Amygdala (tissue), 56 donors: Measurements from ENCODE around the gene ZSWIM9.

Source experiments
- DNase-seq, 56 donors: peaks; one replicate each; lab custom pipeline; 2025; lab: John Stamatoyannopoulos, UW

Gene ZSWIM9

DNA sequence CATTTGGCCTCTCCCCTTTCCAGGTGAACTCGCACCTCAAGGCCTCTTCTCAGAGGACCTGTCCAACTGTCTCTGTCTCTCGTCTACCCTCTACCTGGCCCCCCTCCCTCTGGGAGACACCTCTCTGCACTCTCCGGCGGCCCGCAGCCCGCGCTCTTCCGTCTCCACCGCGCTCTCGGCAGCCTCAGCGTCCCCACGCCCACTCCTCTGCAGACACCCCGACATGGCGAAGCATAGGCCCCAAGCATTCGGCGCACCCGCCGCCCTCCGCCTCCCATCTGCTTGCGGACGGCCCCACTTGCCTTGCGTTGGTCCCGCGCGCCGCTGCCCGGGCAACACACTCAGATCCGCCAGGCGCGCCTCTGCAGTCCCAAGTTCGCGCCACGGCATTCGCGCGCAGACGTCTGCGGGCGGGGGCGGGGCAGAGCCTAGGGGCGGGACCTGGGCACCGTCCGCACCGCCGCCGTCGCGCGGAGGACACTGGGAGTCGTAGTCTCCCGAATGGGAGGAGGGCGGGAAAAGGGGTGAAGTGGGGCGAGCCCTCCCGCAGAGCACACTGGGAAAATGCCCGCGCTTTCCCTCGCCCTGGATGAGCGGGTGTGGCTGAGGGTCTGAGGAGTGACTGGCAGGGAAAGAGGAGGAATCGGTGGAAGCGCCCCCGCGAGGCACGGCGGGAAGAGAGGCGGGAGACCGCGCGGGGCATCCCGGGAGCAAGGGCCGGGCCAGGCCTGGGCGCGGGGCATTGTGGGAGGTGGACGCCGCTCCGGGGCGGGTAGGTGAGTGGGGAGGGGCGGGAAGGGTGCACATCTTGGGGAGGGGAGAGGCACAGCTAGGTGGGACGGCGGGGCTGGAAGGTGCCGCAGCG is at the start of gene ZSWIM9, which contains the start of gene LIG1:
Gene ZSWIM9, plus strand, starts transcription at position 742 of the 865 bp plus-strand sequence. CDS start 1,123 bp downstream, outside the sequence.
Gene LIG1, minus strand, starts transcription at position 406 of the 865 bp plus-strand sequence. CDS start 4,778 bp downstream, outside the sequence.
- peak; percentile 67 to 100 (median 92) for DNase-seq

DNA sequence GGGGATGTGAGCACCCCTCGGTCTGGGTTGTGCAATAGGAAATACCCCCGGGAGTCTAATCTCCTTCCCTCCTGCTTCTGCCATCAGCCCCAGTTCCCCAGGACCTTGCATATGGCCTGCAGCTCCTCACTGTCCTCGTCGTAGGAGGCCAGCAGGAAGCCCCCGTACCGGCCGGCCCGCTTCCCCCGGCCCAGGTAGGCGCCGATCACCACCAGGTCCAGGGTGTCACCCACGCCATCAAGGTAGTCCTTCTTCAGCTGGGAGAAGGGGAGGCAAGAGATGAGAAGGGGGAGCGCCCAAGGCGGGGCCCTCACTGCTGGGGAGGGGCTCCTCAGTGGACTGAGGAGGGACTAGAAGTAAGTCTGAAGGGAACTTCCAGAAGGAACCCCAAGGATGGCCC is 49.4 kb upstream of the ZSWIM9 start:
- DNase-seq = no peak

DNA sequence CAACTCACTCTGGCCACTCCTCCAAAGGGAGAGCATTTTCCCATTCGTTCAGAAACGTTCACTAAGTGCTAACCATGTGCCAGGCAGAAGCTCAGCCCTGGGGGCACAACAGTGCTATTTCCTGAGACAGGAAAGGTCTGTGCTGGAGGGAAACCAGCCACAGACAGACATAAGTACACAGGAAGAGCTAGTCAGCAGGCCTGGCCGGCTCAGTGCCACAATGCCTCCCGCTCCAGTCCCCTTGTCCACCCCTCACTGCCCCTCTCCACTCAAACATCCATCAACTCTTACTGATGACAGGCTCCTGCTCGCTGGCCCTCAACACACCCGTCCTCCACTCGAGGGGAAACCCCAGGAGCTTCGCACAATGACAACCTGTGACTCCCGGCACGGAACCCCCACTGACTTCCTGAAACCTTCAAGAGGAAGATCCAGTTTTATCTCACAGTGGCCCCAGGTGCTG is 48.5 kb upstream of the ZSWIM9 start:
- DNase-seq = peak in 5 of 56 donors; percentile 6 to 50 (median 16)

DNA sequence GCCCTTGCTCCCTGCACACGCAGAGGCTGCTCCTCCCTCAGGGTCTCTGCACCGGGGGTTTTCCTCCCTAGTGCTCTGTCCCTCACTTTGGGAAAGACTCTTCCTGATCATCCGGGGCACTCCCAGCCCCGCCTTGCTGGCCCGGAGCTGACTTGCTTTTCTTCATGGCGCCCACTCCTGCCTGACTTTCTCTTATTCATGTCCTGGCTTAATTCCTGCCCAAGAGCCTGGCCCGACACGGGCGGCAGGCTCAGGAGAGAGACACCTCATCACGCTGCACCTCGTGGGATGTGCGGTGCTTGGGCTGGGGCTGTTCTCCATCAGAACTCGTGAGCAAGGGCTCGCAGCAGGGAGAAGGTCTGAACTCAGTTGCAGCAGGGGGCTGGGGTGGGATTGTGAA is 48.1 kb upstream of the ZSWIM9 start:
- no peak for DNase-seq

DNA sequence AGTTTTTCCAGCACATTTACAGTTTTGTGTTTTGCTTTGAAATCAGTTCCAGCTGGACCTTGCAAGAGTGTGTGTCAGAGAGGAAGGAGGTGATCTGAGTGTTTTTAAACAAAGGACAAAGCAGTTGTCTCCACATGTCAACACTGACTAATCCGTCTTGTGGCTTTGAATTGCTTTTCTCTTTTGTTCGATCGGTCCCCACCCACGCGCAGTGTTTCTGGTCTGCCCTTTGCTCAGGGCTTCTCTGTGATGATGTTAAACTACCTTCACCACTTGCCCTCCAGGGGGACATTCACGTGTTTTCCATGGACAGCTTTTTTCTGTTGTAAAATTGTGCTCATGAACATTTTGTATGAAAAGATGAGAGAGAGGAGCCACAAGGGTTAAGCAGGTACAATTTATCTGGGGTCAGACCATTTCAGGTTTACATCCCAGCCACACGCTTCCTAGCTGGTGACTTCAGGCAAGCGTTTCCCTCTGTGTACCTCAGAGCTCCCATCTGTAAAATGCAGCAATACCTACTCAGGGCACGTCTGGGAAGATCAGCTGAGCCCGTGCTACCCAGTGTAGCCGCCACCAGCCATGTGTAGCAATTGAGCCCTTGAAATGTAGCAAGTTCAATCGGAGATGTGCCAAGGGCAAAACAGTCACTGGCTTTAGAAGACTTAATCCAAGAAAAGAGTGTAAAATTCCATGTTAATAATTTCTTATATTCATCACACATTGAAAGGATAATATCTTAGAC is 46.4 kb upstream of the ZSWIM9 start:
- DNase-seq = peak in 12 of 56 donors; percentile 6 to 50 (median 18)

DNA sequence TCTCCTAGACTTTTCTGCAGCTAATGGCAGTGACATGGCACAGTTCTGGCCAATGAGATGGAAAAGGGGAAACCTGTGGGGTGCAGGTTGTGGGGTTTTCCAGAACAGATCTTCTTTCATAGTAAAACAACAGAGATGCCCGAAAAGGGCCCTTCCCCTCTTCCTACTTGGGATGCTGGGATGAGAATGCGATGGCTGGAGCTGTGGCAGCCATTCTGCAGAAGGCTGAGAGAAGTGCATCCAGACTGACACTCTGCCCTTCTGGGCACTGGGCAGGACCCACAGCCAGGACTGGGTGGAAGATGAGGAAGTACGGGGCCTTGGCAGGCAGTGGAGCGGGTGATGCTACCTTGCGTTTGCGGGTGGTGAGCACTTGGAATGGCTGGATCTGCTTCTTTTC is 42.9 kb upstream of the ZSWIM9 start:
- DNase-seq = no peak

DNA sequence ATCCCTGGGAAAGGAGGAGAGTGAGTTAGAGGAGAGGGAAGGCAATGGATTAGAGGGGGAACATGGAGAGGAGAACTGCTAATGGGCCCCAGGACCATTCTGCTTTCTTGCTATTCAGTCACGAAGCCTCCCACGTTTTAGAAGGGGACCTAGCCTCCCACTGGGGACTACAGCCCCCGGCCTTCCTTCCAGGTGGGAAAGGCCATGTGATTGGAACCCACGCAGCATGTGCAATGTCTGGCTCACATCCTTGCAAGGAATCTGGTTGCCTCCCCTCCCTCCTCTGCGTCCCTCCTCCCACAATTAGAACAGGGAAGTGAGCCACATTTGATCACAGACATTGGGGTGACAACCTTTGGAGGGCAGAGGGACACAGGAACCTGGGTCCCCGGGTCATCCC is 37.4 kb upstream of the ZSWIM9 start:
- DNase-seq = no peak

DNA sequence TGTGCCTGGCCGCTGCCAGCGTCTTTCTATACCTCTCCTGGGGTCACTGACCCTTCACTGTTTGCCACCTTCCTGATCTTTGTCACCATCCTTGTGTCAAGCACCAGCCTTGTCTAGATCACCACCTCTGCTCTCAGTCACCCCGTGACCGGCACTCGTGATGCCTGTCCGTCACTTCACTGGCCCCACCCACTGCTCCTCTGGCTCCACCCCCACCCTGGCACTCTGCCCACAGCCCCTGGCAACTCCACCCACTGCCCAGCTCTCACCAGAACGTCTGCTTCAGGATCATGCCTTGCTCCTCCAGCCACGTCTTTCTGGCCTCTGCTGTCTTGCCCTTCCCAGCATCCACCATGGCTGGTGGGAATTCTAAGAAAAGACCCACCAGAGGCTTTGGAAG is 35.1 kb upstream of the ZSWIM9 start:
- DNase-seq = peak in 5 of 56 donors; percentile 3 to 58 (median 18)

DNA sequence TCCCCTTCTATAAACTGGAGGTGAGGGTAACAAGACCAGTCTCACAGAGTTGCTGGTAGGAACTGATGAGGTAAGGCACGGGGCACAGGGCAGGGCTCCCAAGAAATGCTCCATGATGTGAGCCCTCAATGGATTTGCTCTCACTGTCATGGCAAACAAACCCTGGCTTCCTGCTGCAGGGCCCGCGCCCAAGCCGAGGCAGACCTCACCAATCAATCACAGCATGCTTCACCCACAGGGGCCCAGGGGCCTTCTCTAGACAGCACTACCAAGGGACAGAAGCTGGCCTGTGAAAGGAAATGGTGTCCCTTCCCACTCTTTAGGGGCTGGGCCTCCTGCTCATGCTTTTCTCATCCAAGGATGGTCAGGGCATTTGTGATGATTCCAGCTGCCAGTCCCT is 33.9 kb upstream of the ZSWIM9 start:
- DNase-seq = no peak

DNA sequence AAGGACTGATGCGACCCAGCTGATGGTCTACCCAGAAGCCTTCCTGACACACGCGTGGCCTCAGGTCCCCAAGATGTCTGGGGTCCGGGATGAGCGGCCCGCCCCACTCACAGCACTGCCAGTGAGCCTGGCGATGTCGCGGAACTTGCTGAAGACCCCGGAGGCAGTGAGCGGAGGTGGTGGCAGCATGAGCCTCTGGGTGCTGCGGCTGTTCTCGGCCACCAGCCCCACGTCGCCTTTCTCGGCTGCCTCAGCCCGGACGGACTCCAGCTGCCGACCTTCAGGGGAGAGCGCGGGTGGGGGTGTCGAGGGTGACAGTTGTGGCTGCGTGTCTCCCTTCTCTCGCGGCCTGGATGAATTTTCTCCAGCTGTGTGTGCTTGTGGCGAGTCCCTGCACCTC is 33.1 kb upstream of the ZSWIM9 start:
- DNase-seq = no peak

DNA sequence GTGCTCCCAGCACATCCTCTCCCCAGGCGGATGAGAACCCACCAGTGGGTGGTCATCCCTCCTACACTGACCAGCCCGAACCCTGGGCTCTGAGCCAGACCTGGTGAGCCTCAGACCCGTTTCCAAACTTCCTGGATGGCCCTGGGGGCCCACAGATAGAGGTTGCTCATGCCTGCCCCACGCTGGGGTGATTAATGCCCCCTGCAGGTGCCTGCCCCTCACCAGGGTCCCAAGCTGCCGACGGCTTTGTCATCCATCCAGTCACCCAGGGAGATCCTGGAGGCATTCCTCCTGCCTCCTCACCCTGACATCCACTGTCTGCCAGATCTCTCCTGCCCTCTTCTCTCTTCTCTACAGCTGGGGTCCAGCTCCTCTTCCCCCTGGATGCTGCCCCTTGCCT is 31.4 kb upstream of the ZSWIM9 start:
- DNase-seq = no peak

DNA sequence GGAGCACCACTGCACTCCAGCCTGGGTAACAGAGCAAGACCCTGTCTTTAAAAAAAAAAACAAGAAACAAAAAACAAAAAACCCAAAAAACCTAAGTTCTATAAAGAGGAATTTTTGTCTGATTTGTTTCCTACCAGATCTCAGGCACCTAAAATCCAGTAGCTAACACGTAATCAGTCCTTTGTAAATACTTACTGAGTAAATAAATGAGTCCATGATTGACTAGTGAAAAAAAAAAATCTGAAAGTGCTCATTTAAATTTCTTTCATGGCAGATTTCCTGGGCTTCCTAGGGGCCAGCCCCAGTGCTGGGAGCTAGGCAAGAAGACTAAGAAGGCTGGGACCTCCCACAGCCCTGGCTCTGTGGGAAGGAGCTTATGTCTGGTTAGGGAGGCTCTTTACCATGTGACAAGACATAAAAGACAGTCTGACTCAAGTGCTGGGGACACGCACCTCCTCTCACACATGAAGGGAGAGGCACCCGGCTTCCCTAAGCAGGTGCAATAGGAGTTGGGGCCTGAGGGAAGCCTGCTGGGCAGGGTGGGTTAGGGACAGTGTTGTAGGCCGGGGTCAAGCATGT is 22.8 kb upstream of the ZSWIM9 start:
- peak in 1 of 56 donors; percentile 11 for DNase-seq

DNA sequence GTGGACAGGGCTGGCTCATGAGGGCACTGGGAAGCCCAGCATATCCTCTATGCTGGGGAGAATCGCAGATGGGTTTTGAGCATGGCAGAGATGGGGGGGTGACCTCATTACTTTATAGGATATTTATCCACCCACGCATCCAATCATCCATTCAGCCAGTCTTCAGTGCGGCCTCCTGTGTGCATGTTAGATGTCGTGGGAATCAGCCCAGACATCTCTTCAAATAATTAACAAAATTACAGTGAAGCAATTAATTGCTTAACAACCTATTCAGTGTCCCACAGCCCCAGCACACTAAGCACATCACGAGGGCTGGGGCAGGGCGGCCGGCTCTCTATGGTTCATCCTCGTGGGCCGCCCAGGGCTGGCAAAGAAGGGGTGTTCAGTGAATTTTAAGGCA is 21.9 kb upstream of the ZSWIM9 start:
- no peak for DNase-seq

DNA sequence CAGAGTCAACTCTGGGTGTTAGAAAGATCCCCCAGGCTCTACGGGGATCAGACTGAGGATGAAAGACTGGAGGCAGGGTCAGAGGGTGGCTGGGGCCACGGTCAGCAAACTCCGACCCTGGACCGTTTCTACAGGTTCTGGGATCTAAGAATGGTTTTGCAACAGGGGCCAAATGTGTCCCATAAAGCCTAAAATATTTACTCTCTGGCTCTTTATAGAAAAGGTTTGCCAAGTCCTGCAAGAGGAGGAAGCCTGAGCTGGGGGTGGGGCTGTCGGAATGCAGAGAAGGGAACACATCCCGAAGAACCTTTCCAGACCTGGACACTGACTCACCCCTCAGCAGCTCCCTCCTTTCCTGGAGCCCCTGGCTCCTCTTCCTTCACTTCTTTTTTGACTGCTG is 21.1 kb upstream of the ZSWIM9 start:
- no peak for DNase-seq

DNA sequence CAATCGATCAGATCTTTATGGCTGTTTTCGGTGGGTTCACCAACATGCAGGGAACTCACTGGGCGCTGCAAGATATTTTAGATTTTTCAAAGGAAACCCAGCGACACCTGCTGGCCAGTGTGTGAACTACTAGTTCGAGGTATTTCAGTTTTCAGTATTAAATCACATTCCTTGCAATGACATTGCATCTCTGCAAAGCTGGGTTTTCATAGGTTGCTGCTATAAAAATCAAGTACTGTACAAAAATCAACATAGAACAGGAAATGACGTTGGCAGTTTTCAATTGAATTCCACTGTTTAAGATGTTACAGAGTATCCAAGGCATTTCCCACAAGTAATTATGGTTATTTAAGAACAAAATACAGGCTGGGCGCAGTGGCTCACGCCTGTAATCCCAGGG is 17.9 kb upstream of the ZSWIM9 start:
- peak in 47 of 56 donors; percentile 3 to 92 (median 40) for DNase-seq

DNA sequence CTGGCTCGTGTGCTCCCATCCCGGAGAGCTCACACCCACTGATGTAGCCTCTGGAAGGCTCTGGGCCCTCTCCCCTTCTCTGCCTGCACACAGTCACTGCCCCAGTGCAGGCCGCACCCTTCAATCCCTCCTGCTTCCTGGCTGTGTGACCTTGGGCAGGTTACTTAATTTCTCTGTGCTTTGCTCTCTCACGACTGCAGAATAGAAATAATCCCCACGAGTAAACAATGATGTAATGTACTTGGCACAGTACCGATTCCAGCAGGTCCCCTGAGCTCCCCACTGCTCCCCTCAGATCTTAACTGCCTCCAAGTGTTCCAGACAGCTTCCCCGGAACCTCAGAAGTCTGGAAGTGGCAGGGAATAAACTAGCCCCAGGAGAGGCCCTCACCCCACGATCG is 16.5 kb upstream of the ZSWIM9 start:
- no peak for DNase-seq

DNA sequence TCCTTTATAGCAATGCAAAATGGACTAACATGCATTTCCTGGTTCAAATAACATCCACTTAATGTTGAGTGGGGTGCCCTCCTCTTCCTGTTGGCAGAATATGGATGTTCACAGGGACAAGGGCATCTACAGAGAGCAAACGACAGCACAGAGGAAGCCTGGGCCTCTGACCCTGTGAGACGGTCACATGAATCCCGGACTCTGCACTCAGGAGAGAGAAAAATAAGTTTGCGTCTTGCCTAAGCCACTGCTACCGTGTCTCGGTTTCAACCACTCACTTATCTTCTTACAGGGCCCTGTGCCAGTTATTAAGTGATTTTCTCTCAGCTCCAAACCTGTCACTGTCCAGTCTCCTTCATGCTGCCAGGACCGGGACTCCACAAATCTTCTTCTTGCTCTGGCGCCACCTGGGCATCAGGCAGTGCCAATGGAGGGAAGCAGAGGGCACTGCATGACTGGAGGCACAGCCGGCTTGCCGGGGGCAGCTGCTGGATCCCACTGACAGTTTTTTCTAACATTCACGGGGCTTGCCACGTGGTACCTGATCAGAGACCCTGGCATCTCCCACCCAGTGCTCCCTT is 12.2 kb upstream of the ZSWIM9 start:
- no peak for DNase-seq

DNA sequence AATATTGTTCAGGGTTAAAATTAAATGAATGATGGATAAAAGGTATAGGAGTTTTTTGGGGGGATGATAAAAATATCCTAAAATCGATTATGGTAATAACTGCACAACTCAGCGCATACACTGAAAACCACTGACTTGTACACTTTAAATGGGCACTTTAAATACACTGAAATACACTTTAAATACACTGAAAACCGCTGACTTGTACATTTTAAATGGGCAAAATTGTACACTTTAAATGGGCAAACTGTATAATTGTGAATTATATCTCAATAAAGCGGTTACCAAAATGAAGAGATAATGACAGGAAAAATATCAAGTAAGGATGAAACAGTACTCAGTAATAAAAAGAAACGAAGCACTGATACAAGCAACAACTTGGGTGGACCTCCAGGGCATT is 1.8 kb upstream of the ZSWIM9 start:
- no peak for DNase-seq

DNA sequence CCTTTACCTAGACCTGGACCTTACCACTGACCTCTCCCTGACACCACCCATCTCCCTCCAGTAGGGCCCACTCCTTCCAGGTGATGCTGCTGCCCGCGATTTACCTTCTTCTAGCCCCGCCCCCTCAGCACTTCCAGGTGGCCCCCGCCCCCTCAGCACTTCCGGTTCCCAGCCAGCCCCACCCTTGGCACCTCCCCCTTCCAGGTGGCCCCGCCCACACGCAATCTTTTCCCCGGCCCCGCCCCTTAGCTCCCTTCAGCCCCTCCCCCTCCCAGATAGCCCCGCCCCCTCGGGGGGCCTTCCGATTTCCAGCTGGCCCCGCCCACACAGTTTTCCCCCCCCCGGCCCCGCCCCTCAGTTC is 922 bp upstream of the ZSWIM9 start:
- peak in 26 of 56 donors; percentile 8 to 75 (median 38) for DNase-seq

DNA sequence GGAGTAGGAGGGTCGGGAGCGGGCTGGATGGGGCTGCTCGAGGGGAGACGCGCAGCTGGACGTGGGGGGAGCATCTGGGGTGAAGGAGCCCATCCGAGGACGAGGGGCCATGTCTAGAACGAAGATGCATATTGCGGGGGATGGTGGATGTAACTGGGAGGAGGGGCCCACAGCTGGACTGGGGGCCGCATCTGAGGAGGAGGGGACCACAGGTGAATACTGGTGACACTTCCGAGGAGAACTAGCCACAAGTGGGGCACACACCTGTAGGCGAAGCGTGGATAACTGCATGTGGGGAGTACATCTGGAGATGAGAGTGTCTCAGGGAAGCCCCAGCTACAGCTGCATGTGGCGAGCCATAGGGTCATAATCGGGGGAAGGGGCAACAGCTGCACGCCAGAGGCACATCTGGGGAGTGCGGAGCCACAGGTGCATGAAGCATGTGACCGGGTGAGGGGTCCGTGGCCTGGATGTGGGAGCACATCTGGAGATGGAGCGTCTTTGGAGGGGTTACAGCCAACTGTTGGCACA is 402 bp downstream of the ZSWIM9 start:
- DNase-seq = peak in 1 of 56 donors; percentile 34
